ENCODE results near the gene ZDHHC11. TPM values are rescaled to one million over a fixed set of nuclear protein-coding genes. Genes with fewer than 3 reads are reported as not detected.
"Not testable (repeated sequence)": the region's sequence is repeated elsewhere in the genome, so short reads cannot be mapped to it uniquely, and the experiment has no call there.

ZDHHC11 gene
- total RNA-seq, 1 experiment from 2014 or later, result 4.3 TPM

- DNase-seq (ENCODE audit: low spot score), result no peak
These were observed 9.1 kb upstream of the ZDHHC11 start for GRCh38 chr5:859798-860296.

- no peak for DNase-seq (ENCODE audit: low spot score)
These were observed 8.6 kb upstream of the ZDHHC11 start for GRCh38 chr5:859391-859790.

- DNase-seq (ENCODE audit: low spot score), result no peak
These were observed 7.9 kb upstream of the ZDHHC11 start for GRCh38 chr5:858726-859125.

- no peak for DNase-seq (ENCODE audit: low spot score)
These were observed 6.0 kb upstream of the ZDHHC11 start for GRCh38 chr5:856531-857425.

- no peak for DNase-seq (ENCODE audit: low spot score)
These were observed 5.2 kb upstream of the ZDHHC11 start for GRCh38 chr5:855771-856530.

GRCh38 chr5:854966-855743, 4.4 kb upstream of the ZDHHC11 start:
- no peak for DNase-seq (ENCODE audit: low spot score)

GRCh38 chr5:854217-854616, 3.4 kb upstream of the ZDHHC11 start:
- no peak for DNase-seq (ENCODE audit: low spot score)

- DNase-seq (ENCODE audit: low spot score), result not testable (repeated sequence)
These were observed 2.8 kb upstream of the ZDHHC11 start for GRCh38 chr5:853416-854090.

GRCh38 chr5:852431-853401, 1.9 kb upstream of the ZDHHC11 start:
- DNase-seq (ENCODE audit: low spot score), result no peak

GRCh38 chr5:852018-852417, 1.2 kb upstream of the ZDHHC11 start:
- no peak for DNase-seq (ENCODE audit: low spot score)

GRCh38 chr5:851553-851952, 767 bp upstream of the ZDHHC11 start:
- DNase-seq (ENCODE audit: low spot score), result no peak

GRCh38 chr5:851076-851475, 290 bp upstream of the ZDHHC11 start:
- no peak for DNase-seq (ENCODE audit: low spot score)

GRCh38 chr5:849651-850301, 1.0 kb downstream of the ZDHHC11 start:
- DNase-seq (ENCODE audit: low spot score), result no peak

GRCh38 chr5:848671-849111, 2.1 kb downstream of the ZDHHC11 start:
- no peak for DNase-seq (ENCODE audit: low spot score)

GRCh38 chr5:847736-848135, 3.0 kb downstream of the ZDHHC11 start:
- not testable (repeated sequence) for DNase-seq (ENCODE audit: low spot score)

- DNase-seq (ENCODE audit: low spot score), result not testable (repeated sequence)
These were observed 3.6 kb downstream of the ZDHHC11 start for GRCh38 chr5:847212-847611.

GRCh38 chr5:846602-847091, 4.1 kb downstream of the ZDHHC11 start:
- DNase-seq (ENCODE audit: low spot score), result not testable (repeated sequence)

GRCh38 chr5:845676-846601, 4.8 kb downstream of the ZDHHC11 start:
- DNase-seq (ENCODE audit: low spot score), result not testable (repeated sequence)

Measured in A172 (cell line).